Mesendoderm (in vitro differentiated cells): ENCODE data around the gene GSPT1.

Source experiments
- DNase-seq: peaks from one replicate; pipeline ENCODE4 v3.0.0; 2013
- H2AK5ac ChIP-seq: 2 replicates; pipeline ENCODE4 v1.6.1; 2013; ENCODE audit warnings: low read length, inconsistent platforms
- H2BK120ac ChIP-seq: 2 replicates; pipeline ENCODE4 v1.6.1; 2013; ENCODE audit warnings: low read depth, mild to moderate bottlenecking, low read length, moderate library complexity, mixed read lengths
- H2BK15ac ChIP-seq: replicated peaks from 2 replicates; pipeline ENCODE4 v1.6.1; 2013; ENCODE audit warnings: low read depth, mild to moderate bottlenecking, moderate library complexity
- H2BK5ac ChIP-seq: 2 replicates; pipeline ENCODE4 v1.6.1; 2013; ENCODE audit warnings: low read length, inconsistent platforms
- H3K18ac ChIP-seq: 2 replicates; pipeline ENCODE4 v1.6.1; 2013; ENCODE audit warnings: mild to moderate bottlenecking, low read length, mixed read lengths
- H3K23ac ChIP-seq: one replicate; pipeline ENCODE4 v1.6.1; 2013; ENCODE audit warnings: low read length
- H3K27ac ChIP-seq: 2 replicates; pipeline ENCODE4 v1.5.1; 2013; ENCODE audit warnings: low read depth, mild to moderate bottlenecking, inconsistent platforms, low read length, moderate library complexity
- H3K27me3 ChIP-seq: 2 replicates; pipeline ENCODE4 v1.6.1; 2013; ENCODE audit warnings: low read length, control low read depth, mild to moderate bottlenecking, inconsistent platforms; ENCODE audit not compliant: insufficient read depth, poor library complexity
- H3K36me3 ChIP-seq: 2 replicates; pipeline ENCODE4 v1.6.1; 2013; ENCODE audit warnings: low read length, inconsistent platforms; ENCODE audit not compliant: control insufficient read depth, insufficient read depth
- H3K4ac ChIP-seq: one replicate; pipeline ENCODE4 v1.6.1; 2013; ENCODE audit warnings: low read depth, mild to moderate bottlenecking, low read length, moderate library complexity
- H3K4me1 ChIP-seq: 2 replicates; pipeline ENCODE4 v1.6.1; 2013; ENCODE audit warnings: low read depth, low read length, inconsistent platforms; ENCODE audit not compliant: control insufficient read depth
- H3K4me2 ChIP-seq: 2 replicates; pipeline ENCODE4 v1.6.1; 2013; ENCODE audit warnings: low read length
- H3K4me3 ChIP-seq: 2 replicates; pipeline ENCODE4 v1.5.1; 2013; ENCODE audit warnings: mild to moderate bottlenecking, low read length
- H3K56ac ChIP-seq: one replicate; pipeline ENCODE4 v1.6.1; 2013; ENCODE audit warnings: low read length
- H3K79me1 ChIP-seq: 2 replicates; pipeline ENCODE4 v1.6.1; 2013; ENCODE audit warnings: low read length, inconsistent platforms
- H3K79me2 ChIP-seq: 2 replicates; pipeline ENCODE4 v1.6.1; 2013; ENCODE audit warnings: mild to moderate bottlenecking, low read length; ENCODE audit not compliant: control insufficient read depth, insufficient read depth
- H3K9ac ChIP-seq: 2 replicates; pipeline ENCODE4 v1.6.1; 2013; ENCODE audit warnings: low read length, inconsistent platforms
- H4K5ac ChIP-seq: one replicate; pipeline ENCODE4 v1.6.1; 2013; ENCODE audit warnings: low read length
- H4K8ac ChIP-seq: one replicate; pipeline ENCODE4 v1.6.1; 2013; ENCODE audit warnings: low read depth, mild to moderate bottlenecking, control low read depth, low read length, moderate library complexity
- WGBS: extraction: QIAGEN DNeasy Blood & Tissue Kit; methylation state at CpG from one replicate; pipeline ENCODE4 v1.1.7; 2013; ENCODE audit warnings: low lambda C conversion rate, missing lambda C conversion rate; ENCODE audit not compliant: insufficient coverage; ENCODE audit errors: extremely low coverage; 5-methylcytosine and 5-hydroxymethylcytosine counted together

The GSPT1 gene

DNA sequence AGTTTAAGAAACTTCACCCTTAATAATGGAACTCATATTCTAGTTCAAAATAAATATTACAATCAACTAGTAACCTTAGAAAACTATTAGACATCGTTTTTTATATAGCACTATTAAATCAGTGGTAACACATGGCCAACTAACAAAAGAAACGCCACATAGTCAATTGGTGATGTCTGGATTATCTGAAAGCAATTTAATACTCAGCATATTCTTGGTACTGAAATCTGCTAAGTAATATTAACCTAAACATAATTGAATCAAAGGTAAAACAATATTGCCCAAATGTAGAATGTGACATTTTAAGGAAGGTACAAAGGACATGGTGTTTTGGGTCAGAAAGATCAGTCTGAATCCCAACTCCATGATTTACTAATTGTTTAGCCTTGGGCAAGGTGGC, 53.3 kb downstream of the GSPT1 start:
- Histone ChIP-seq H3K56ac (no peak overlapping the region), H2BK15ac (no peak overlapping the region), H3K23ac (no peak overlapping the region), H4K5ac (no peak overlapping the region), H3K27me3 (no peaks in the 10 kb centered on the region), H3K18ac (no peak overlapping the region), H3K9ac (no peak overlapping the region), H3K79me2 (no peaks in the 10 kb centered on the region), H3K4ac (no peak overlapping the region), H3K36me3 (no peaks in the 10 kb centered on the region), H2BK5ac (no peak overlapping the region), H3K4me3 (no peak overlapping the region), H3K79me1 (no peaks in the 10 kb centered on the region), H3K4me2 (no peak overlapping the region), H3K4me1 (no peaks in the 10 kb centered on the region), H3K27ac (no peak overlapping the region), H2BK120ac (no peak overlapping the region), H2AK5ac (no peak overlapping the region), H4K8ac (no peak overlapping the region)
- no CpG with 5 or more reads among the region's 2 CpGs for WGBS
- DNase-seq: no peak

DNA sequence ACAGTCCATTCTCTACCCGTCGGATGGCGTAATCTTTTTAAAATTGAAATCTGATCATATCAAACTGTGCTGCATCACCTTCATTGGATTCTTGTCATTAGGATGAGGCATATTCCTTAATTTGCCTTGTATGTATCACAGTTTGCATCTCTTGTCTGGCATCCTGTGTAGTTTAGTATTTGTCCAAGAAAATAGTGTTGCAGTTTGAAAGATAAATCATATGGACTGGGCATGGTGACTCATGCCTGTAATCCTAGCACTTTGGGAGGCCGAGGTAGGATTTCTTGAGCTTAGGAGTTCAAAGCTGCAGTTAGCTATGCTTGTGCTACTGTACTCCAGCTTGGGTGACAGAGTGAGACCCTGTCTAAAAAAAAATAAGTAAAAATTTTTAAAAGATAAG, 58.6 kb downstream of the GSPT1 start:
- WGBS: no CpG with 5 or more reads among the region's 4 CpGs
- Histone ChIP-seq H4K8ac (no peak overlapping the region), H3K4ac (no peak overlapping the region), H3K4me1 (no peaks in the 10 kb centered on the region), H3K79me1 (peaks cover 3% of the 10 kb centered on the region), H3K56ac (no peak overlapping the region), H3K36me3 (no peaks in the 10 kb centered on the region), H2BK15ac (no peak overlapping the region), H3K27me3 (no peaks in the 10 kb centered on the region), H2BK5ac (no peak overlapping the region), H3K18ac (no peak overlapping the region), H3K79me2 (peaks cover under 1% of the 10 kb centered on the region), H3K23ac (no peak overlapping the region), H2BK120ac (no peak overlapping the region), H3K9ac (no peak overlapping the region), H4K5ac (no peak overlapping the region), H2AK5ac (no peak overlapping the region), H3K27ac (no peak overlapping the region), H3K4me2 (no peak overlapping the region), H3K4me3 (no peak overlapping the region)
- no peak for DNase-seq

DNA sequence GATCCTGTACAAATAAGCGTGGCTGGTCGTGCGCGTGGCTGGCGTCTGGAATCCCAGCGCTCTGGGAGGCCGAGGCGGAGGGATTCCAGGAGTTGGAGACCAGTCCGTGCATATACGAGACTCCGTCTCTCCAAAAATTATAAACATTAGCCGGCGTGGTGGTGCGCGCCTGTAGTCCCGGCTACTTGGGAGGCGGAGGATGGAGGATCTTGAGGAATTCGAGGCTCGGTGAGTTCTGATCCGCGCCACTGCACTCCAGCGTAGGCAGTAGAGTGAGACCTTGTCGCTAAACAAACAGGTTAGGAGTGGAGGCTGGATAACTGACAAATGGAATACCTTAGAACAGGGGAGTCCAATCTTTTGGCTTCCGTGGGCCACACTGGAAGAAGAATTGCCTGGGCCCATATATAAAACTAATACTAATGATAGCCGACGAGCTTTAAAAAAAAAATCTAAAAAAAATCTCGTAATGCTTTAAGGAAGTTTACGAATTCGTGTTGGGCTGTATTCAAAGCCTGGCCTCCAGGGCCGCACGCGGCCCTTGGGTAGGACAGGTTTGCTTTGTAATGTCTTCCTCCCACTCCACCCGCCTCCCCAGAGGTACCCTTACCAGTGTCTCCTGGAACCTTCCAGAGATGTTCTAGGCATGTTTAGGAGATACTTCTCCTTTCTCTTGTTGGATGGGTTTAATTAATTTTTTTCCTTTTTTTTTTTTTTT, 63.5 kb downstream of the GSPT1 start:
- H3K4me3 ChIP-seq: peak overlapping the region; percentile 45
- H3K27ac ChIP-seq: no peak overlapping the region
- H3K27me3 ChIP-seq: no peaks in the 10 kb centered on the region
- H3K4me2 ChIP-seq: peak overlapping the region; percentile 14
- H2BK15ac ChIP-seq: no peak overlapping the region
- H2BK5ac ChIP-seq: no peak overlapping the region
- no peak overlapping the region for H2AK5ac ChIP-seq
- H3K18ac ChIP-seq: no peak overlapping the region
- H3K79me1 ChIP-seq: peaks cover 7% of the 10 kb centered on the region
- no CpG with 5 or more reads among the region's 33 CpGs for WGBS
- peak overlapping the region; percentile 64 for H3K9ac ChIP-seq
- H3K36me3 ChIP-seq: peaks cover 7% of the 10 kb centered on the region
- peaks cover 33% of the 10 kb centered on the region for H3K79me2 ChIP-seq
- H4K5ac ChIP-seq: no peak overlapping the region
- no peak overlapping the region for H4K8ac ChIP-seq
- H3K23ac ChIP-seq: no peak overlapping the region
- no peak overlapping the region for H2BK120ac ChIP-seq
- no peak overlapping the region for H3K4ac ChIP-seq
- H3K56ac ChIP-seq: peak overlapping the region; percentile 68
- DNase-seq: no peak
- H3K4me1 ChIP-seq: no peaks in the 10 kb centered on the region

DNA sequence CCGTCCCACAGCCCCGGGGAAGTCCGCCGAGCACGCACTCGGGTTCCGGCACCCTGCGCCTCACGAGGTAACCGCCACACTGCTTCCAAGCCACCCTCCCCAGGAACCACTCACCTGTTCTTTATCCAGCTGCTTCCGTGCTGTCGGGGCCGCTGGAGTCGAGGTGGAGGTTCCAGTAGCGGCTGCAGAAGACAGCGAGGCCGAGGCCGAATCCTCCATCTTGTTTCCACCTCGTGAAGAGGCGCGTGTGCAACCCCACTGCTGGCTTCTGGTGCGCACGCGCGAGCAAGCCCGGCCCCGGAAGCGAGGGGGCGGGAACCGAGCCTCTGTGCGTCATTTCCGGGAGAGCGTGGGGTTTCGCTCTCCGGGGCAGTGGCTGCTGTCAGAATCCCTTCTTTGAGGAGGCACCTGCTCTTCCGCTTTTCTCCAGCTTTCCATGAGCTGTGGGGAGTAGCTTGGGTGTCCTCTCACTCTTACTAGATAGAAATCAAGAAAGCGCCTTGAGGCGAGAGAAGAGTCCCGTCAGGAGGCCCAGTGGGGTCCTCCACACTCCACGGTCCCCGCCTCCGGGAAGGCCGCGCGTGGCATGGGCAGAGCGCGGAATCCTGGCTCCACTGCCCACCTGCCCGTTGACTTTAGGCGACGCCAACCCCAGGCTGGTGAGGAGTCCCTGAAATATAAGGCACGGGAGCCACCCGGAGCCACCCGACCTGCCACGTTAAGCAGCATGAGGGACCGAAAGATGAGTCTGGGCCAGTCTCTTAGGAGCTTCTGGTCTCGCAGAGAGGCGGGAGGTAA, 64.3 kb downstream of the GSPT1 start, which contains the start of gene RSL1D1:
Gene RSL1D1, minus strand, starts transcription at position 249 of the 798 bp plus-strand sequence. Its CDS starts 30 bp downstream, at position 219.
- Histone ChIP-seq H3K36me3 (peaks cover 7% of the 10 kb centered on the region), H4K5ac (no peak within 1 kb of the TSS), H3K18ac (peak within 1 kb of the TSS; percentile 46), H3K79me2 (peaks cover 33% of the 10 kb centered on the region), H2BK5ac (peak within 1 kb of the TSS; percentile 76), H4K8ac (no peak within 1 kb of the TSS), H3K4ac (peak within 1 kb of the TSS; percentile 46), H3K23ac (peak within 1 kb of the TSS; percentile 54), H2BK120ac (no peak within 1 kb of the TSS), H3K4me3 (peak within 1 kb of the TSS; percentile 95), H2BK15ac (no peak within 1 kb of the TSS), H3K9ac (peak within 1 kb of the TSS; percentile 98), H2AK5ac (peak within 1 kb of the TSS; percentile 94), H3K27me3 (no peaks in the 10 kb centered on the region), H3K4me2 (peak within 1 kb of the TSS; percentile 89), H3K56ac (peak within 1 kb of the TSS; percentile 99), H3K27ac (no peak within 1 kb of the TSS), H3K4me1 (no peaks in the 10 kb centered on the region), H3K79me1 (peaks cover 7% of the 10 kb centered on the region)
- WGBS: no CpG with 5 or more reads among the region's 57 CpGs
- peak; percentile 95 for DNase-seq

DNA sequence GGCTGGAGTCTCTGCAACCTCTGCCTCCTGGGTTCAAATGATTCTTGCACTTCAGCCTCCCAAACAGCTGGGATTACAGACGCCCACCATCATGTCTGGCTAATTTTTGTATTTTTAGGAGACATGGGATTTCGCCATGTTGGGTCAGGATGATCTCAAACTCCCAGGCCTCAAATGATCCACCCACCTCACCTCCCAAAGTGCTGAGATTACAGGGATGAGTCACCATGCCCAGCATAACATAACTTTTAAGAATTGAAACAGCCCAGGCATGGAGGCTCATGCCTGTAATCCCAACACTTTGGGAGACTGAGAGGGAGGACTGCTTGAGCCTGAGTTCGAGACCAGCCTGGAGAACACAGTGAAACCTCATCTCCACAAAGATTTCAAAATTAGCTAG, 66.9 kb downstream of the GSPT1 start:
- Histone ChIP-seq H3K23ac (no peak overlapping the region), H3K4me3 (no peak overlapping the region), H2BK120ac (no peak overlapping the region), H4K5ac (no peak overlapping the region), H2AK5ac (no peak overlapping the region), H3K4me2 (no peak overlapping the region), H3K9ac (no peak overlapping the region), H2BK15ac (no peak overlapping the region), H2BK5ac (no peak overlapping the region), H3K18ac (no peak overlapping the region), H3K4me1 (no peaks in the 10 kb centered on the region), H3K27ac (no peak overlapping the region), H3K27me3 (no peaks in the 10 kb centered on the region), H3K36me3 (peaks cover 21% of the 10 kb centered on the region), H3K4ac (no peak overlapping the region), H4K8ac (no peak overlapping the region), H3K56ac (no peak overlapping the region), H3K79me2 (peaks cover 44% of the 10 kb centered on the region), H3K79me1 (peaks cover 16% of the 10 kb centered on the region)
- no CpG with 5 or more reads among the region's 3 CpGs for WGBS
- DNase-seq: no peak
